SK-MEL-5 (cell line): ENCODE results near the gene BOLA3. TPM values are rescaled to one million over a fixed set of nuclear protein-coding genes. Genes with fewer than 3 reads are reported as not detected.
"Not testable (repeated sequence)": the region's sequence is repeated elsewhere in the genome, so short reads cannot be mapped to it uniquely, and the experiment has no call there.

Experiments used
- DNase-seq: peaks from one replicate; pipeline ENCODE4 v3.0.0-alpha.2; 2016; ENCODE audit warnings: low read depth, low spot score
- in situ Hi-C: cut with HindIII; loops from 2 replicates; pipeline ENCODE4 v1.10.0; 2016; ENCODE audit warnings: low sequenced_read_pairs, high pct_unique_total_duplicates, low pct_unique_long_range_greater_than_20kb
- total RNA-seq: library from RNA; depleted of rRNA; stranded (reverse); fragments of >200 nt; shearing (Covaris generic); gene quantifications from 2 replicates; pipeline ENCODE4 v1.2.3, GENCODE V29; 2014

BOLA3 gene
- total RNA-seq, 1 experiment from 2014 or later: 213 TPM

DNA sequence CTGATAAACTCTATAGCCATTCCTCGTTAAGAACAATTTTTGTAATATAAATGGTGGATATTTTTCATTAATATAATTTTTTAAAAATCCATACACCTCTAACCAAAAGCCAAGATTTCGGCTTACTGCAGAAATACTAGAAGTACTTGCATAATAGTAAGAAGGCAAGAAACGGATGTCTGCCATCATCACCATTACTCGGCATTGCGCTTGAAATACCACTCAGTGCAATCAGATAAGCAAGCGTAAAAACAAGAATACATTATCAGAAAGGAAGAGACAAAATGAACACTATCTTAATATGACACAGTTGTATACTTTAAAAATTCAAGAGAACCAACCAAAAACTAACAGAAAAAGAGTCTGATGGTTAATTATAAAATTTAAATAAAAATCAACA lies 15.2 kb upstream of the BOLA3 start:
- in situ Hi-C loops: no loop called here
- no peak for DNase-seq

DNA sequence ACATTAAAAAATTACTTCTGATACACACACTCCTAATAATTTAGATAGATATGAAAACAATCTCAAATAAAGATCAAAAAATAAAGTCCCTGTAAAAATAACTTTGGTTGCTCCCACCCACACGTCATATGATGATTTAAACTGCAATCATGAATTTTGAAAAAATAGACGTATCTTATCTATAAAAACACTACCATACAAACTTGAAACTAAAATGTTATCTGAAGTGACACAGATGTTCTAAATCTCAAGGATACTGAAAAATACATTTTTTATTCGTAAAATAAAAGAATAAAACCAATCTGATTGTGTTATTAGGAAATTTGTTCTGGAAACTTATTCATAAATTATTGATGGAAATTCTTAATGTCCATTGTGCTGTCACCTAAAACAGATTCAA lies 8.1 kb upstream of the BOLA3 start:
- in situ Hi-C loops: no loop called here
- DNase-seq: no peak

DNA sequence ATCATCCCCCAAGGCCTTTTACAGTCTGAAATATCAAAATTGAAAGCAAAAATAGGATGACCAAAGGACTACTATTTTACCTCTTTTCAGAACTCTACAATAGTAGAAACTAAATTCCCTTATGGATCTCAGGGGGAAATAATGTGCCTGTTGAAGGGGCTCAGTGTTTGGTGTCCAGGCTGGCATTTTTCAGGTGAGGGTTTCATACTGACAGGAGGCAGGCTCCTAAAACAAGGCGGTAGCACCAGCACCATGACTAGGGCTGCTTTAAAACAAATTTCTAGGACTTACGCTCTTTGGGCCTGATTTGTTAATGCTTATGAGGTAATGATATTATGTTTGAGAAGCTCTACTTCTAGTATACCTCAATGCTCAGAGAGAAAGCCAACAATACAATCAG lies 5.2 kb upstream of the BOLA3 start:
- in situ Hi-C loops: no loop called here

DNA sequence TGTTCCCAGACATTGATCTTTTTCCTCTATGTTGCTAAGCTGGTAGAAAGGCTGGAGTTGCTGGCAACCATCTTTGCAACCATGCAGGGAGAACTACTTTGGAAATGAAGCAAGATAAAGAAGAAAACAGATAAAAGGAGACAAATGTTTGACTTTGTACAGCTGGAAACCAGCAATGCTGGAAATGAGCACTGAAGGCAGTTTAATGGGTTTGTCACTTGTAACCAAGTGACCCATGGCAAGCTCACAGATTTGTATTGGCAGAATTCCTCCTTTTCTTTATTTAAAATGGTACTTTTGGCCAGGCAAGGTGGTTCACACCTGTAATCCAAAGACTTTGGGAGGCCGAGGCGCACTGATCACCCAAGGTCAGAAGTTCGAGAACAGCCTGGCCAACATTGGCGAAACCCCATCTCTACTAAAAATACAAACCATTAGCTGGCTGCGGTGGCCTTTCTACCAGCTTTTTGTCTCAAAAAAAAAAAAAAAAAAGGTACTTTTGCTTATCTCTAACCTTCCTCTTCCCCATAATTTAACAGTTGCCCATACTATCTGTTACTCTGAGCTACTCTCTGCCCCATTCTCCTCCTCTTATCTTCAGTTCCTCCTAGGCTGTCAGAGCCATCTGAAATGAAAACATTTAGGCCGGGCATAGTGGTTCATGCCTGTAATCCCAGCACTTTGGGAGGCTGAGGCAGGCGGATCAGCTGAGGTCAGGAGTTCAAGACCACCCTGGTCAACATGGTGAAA lies 2.0 kb upstream of the BOLA3 start:
- in situ Hi-C loops: no loop called here
- no peak for DNase-seq

More for the DNA sequence above, 5.2 kb upstream of the BOLA3 start:
- no peak for DNase-seq

DNA sequence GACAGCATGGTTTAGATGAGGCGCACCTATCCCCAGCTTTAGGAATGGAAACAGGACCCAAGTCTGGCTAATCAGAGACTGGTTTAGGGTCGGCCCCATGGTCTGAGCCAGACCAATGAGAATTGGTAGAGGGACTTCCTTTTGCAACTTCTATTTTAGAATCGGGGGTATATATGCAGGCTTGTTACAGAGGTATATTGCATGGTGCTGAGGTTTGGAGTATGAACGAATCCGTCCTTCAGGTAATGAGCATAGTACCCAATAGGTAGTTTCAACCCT lies 1.5 kb upstream of the BOLA3 start:
- in situ Hi-C loops: no loop called here
- DNase-seq: no peak

- no peak for DNase-seq
- in situ Hi-C loops: no loop called here
These were observed 940 bp upstream of the BOLA3 start for GRCh38 chr2:74148457-74149246.

- DNase-seq: peak; percentile 40
- in situ Hi-C loops: no loop called here
These were observed 584 bp downstream of the BOLA3 start for GRCh38 chr2:74146929-74147726.

GRCh38 chr2:74142340-74142739 lies 5.4 kb downstream of the BOLA3 start:
- in situ Hi-C loops: no loop called here
- peak; percentile 86 for DNase-seq

- DNase-seq: peak; percentile 46
- in situ Hi-C loops: no loop called here
These were observed 8.9 kb downstream of the BOLA3 start for GRCh38 chr2:74138600-74139323.

DNA sequence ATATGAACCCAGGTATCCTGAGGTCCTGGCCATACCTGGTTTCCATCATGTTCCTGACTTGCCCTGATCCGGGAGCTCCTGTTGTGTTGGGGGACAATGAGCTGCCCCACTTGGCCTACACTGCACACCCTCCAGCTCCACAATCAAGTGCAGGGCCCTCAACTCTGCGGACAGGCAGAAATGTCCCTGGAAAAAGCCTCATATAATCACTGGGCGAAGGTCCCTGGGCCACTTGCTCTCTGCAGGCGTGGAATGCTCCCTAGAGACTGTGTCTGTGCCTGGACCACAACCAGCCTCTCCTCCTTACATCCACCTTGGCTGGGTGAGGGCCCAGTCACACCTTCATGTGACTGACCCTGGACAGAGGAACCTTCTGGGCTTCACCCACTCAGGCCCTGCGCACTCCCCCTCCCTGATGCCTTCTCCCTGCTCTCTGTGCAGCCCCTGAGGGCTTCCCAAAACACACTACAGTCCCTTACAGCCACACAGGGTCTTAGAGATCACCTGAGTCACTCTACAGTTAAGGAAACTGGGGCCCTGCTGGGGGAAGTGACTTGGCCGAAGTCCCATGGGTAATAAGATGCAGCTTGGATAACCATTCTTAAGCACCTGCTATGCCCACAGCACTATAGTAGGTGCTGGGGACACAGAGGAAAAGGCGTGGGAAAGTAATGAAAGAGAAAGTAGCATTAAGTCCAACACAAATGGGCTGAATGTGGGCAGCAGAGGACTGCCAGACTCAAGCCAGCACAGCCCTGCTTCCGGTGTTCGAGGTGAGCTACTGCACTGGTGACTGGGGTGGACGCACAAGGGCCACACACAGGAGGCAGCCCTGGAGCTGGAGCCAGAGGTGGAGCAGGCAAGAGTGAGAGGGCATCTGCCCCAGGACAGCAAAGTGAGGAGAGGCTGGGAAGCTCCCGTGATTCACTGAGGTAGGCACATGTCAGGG lies 9.8 kb downstream of the BOLA3 start:
- in situ Hi-C loops: no loop called here
- no peak for DNase-seq

DNA sequence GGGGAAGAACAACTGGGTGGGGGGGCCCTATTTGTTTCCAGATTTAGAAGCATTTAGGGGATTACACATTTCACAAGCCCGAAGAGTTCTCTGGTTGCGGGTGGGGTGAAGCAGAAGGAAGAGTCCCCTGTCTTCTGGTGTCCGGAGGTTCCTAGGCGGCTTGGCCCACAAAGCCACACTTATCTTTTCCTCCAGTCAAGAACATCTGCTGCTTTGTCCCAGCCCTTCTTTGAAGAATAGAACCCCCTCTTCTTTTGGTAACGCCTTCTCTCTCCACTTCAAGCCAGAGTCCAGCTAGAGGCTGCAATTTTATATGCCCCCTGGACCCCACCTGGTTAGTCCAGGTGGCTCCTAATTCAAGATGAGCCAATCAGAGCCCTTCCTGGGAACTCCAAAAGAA lies 15.8 kb downstream of the BOLA3 start:
- in situ Hi-C loops: no loop called here

DNA sequence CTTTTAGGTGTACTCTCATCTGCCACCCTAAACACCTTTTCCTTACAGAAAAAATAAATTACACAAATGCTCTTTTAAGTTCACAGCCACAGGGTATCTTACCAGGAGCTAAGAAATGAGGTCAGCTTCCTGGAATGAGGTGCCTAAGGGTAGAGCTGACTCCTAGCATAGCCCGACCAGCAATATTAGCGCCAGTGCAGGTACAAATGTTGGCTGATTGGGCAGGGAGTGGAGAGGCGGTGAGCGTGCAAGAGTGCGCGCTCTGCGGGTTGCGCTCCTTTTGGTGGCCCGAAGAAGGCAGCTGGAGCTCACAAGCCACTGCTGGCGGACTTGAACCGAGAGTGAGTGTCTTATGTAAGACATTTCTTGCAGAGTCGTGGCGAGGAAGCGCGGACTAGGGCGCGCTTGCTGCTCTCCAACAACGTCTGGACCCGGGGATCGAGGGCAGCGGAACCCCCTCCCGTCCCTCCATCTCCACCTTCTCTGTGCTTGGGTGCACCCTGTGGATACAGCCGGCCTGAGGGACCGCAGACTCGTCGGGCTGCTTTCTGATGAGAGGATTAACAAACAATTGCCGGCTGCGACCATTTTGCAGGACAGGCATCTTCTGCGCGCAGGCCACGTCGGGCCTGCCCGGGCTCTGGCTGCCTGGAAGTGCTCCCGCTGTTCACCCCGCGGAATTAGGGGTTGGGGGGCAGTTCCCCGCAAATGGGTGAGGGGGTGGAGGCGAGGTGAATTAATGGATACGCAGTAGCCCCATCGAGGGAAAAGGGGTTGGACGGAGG lies 17.3 kb downstream of the BOLA3 start:
- in situ Hi-C loops: no loop called here

More for the DNA sequence above, 15.8 kb downstream of the BOLA3 start:
- no peak for DNase-seq

DNA sequence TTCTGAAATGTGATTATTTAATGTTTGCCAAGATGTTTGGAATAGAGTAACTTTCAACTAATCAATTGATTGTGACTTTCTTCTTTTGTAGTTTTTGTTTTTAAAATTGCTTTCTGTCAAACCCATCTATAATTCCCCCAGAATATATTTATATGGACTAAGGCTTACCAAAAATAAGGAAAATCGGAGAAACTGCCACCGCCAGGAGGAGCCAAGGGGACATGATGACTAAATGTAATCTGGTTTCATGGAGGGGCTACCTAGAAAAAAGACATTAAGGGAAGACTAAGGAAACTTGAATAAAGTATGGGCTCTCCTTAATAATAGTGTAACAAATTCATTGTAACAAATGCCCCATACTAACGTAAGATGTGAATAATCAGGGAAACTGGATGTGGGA lies 19.5 kb downstream of the BOLA3 start:
- in situ Hi-C loops: no loop called here
- peak; percentile 45 for DNase-seq

More for the DNA sequence above, 17.3 kb downstream of the BOLA3 start:
- DNase-seq: no peak

- in situ Hi-C loops, DNase-seq: not testable (repeated sequence)
These were observed 23.8 kb downstream of the BOLA3 start for GRCh38 chr2:74123955-74124354.

- DNase-seq, in situ Hi-C loops: not testable (repeated sequence)
These were observed 25.9 kb downstream of the BOLA3 start for GRCh38 chr2:74121846-74122245.
